DMS 273 treated with DMSO at 0.1 percent for 48 hours (cell line): ENCODE measurements around the gene EIF4EBP2.

Source experiments
- DNase-seq: peaks from one replicate; lab custom pipeline; 2025; lab: John Stamatoyannopoulos, UW

The EIF4EBP2 gene

GRCh38 chr10:70404036-70404786, at the start of gene EIF4EBP2:
TSS of gene EIF4EBP2 (plus strand) at chr10:70404145. CDS start at chr10:70404402, 257 bp downstream.
- DNase-seq, result peak; percentile 73

- no peak for DNase-seq
Observed at GRCh38 chr10:70354556-70354955, 49.4 kb upstream of the EIF4EBP2 start.

GRCh38 chr10:70355051-70356021, 48.6 kb upstream of the EIF4EBP2 start:
- no peak for DNase-seq

- no peak for DNase-seq
Observed at GRCh38 chr10:70357565-70357964, 46.4 kb upstream of the EIF4EBP2 start.

- no peak for DNase-seq
Observed at GRCh38 chr10:70358446-70358845, 45.5 kb upstream of the EIF4EBP2 start.

- no peak for DNase-seq
Observed at GRCh38 chr10:70359017-70359550, 44.9 kb upstream of the EIF4EBP2 start.

GRCh38 chr10:70360215-70360614, 43.7 kb upstream of the EIF4EBP2 start:
- no peak for DNase-seq

- no peak for DNase-seq
Observed at GRCh38 chr10:70362328-70362727, 41.6 kb upstream of the EIF4EBP2 start.

- no peak for DNase-seq
Observed at GRCh38 chr10:70363292-70363691, 40.7 kb upstream of the EIF4EBP2 start.

GRCh38 chr10:70363971-70364771, 39.8 kb upstream of the EIF4EBP2 start:
- DNase-seq, result peak; percentile 52

- DNase-seq, result no peak
Observed at GRCh38 chr10:70364772-70365091, 39.2 kb upstream of the EIF4EBP2 start.

- DNase-seq, result no peak
Observed at GRCh38 chr10:70367195-70367796, 36.6 kb upstream of the EIF4EBP2 start.

GRCh38 chr10:70368774-70369482, 35.0 kb upstream of the EIF4EBP2 start:
- DNase-seq, result no peak

GRCh38 chr10:70369498-70370018, 34.4 kb upstream of the EIF4EBP2 start:
- DNase-seq, result no peak

GRCh38 chr10:70370766-70371165, 33.2 kb upstream of the EIF4EBP2 start:
- DNase-seq, result no peak

GRCh38 chr10:70371846-70372245, 32.1 kb upstream of the EIF4EBP2 start:
- DNase-seq, result no peak

GRCh38 chr10:70374775-70375614, 28.9 kb upstream of the EIF4EBP2 start:
- no peak for DNase-seq

GRCh38 chr10:70376436-70377378, 27.2 kb upstream of the EIF4EBP2 start:
- no peak for DNase-seq

GRCh38 chr10:70378122-70378521, 25.8 kb upstream of the EIF4EBP2 start:
- DNase-seq, result no peak
